ENCODE results near the gene ILF2.

GRCh38 chr1:153624965-153625611 lies 45.7 kb downstream of the ILF2 start:
- TF ChIP-seq REST (IDR thresholded peaks at IDR 0.05; ENCODE audit: insufficient read depth in 1 of 2, low read depth in 2 of 2, low read length in 2 of 2) = no peak
- TF ChIP-seq SIN3A (IDR thresholded peaks at IDR 0.05; ENCODE audit: borderline replicate concordance, insufficient read depth, low read length) = no peak
